GM19025 (cell line): Measurements from ENCODE around the gene KLF12.
A peak's percentile ranks its signal among the peaks of the same experiment; 100 is the strongest.

Experiments used
- ATAC-seq: cut with Tn5 transposase; IDR thresholded peaks from one replicate; pipeline ENCODE4 v1.9.1; 2021; ENCODE audit warnings: mild to moderate bottlenecking, low read depth, moderate library complexity; ENCODE audit not compliant: unreplicated experiment

KLF12 gene

GRCh38 chr13:74135326-74136083 lies 1.3 kb upstream of the KLF12 start:
- ATAC-seq = peak; percentile 44

GRCh38 chr13:74134777-74135325 lies 647 bp upstream of the KLF12 start:
- ATAC-seq = peak; percentile 30

- peak; percentile 26 for ATAC-seq
These were observed 475 bp downstream of the KLF12 start for GRCh38 chr13:74133657-74134201.

GRCh38 chr13:74132776-74133656 lies 1.2 kb downstream of the KLF12 start:
- no peak for ATAC-seq

GRCh38 chr13:74132152-74132775 lies 1.9 kb downstream of the KLF12 start:
- no peak for ATAC-seq

DNA sequence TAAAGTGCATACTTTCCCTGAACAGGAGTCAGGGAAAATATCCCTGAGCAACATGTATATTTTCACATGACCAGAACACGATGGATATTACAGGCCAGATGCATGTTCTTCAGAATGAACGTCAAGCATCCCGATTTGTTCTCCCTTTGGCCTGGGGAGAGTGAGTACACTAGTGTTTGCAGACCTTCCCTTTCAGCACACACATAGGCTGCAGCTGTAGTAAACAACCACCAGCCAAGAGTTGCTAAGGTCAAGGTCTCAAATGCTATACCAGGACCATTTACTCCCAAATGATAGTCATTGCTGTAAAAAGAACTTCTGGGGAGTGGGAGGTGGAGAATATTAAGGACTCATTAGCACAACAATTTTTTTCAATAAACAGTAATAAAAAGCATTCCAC lies 3.0 kb downstream of the KLF12 start:
- no peak for ATAC-seq

DNA sequence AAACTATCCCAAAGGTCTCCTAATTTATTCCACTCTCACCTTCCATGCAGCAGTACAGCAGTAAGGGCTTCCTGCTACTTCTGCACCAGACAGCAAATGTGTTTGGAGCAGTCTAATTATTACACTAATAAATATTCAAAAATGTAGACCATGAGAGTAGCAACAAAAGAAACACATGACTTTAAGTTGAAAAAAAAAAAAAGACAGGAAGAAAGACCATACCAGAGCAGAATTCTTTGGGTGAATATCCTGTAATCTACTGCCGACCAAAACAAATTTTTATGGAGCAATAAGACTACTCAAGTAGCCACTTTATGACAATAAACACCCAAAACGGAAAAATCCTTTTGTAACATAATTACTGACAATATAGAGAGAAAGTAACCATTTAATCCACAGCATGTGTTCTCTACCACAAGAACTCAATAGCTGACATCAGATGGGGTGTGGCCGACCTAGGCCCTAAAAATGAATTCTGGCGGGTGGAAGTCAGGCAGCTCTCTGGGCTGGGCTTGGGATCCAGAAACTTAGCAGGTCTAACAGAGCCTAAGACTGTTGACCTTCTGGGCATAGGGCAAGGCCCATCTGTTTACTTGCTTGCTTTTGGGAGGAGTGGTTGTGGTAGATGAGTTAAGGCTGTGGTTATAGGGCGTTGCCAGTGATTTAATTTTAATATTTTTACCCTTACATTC lies 4.6 kb downstream of the KLF12 start:
- no peak for ATAC-seq

DNA sequence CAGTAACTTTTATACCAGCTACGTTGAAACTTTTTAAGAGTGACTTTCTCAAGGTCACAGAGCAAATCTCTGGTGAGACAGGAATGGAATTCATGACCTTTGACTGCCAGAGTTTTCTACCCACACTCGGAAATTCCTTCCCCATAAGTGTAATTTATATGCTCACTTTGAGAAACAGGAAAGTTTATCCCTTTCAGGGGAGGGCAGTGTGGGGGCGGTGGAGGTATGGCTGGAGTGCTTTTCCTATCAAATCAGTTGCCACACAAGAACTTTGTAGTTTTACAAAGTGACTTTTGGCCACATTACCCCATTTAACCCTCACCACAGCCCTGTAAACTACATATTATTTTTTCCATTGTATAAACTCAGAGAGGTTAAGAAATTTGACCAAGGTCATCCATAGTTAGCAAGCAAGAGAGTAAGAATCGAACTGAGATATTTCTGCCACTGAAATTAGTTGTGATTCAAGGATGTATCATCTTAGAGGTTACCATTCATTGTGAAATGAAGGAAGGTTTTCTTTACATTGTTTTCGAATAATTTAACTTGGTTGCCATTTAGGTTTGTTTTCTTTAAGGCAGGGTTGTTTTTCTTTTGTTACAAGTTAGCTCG lies 5.9 kb downstream of the KLF12 start:
- no peak for ATAC-seq

GRCh38 chr13:74118328-74118727 lies 15.9 kb downstream of the KLF12 start:
- no peak for ATAC-seq

- ATAC-seq = no peak
These were observed 16.9 kb downstream of the KLF12 start for GRCh38 chr13:74117207-74117705.

DNA sequence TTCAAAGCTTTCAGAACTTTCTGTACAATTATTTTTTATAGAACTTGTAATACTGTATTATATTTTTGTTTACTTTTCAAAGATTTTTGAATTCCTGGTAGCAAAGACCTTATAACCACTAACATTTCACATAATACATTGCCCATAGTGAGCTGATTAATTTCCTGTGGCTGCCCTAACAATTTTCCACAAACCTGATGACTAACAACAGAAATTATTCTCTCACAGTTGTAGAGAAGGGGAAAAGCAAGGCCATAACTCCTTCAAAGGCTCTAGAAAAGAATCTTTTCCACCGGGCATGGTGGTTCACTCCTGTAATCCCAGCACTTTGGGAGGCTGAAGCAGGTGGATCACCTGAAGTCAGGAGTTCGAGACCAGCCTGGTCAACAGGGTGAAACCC lies 19.1 kb downstream of the KLF12 start:
- ATAC-seq = no peak

DNA sequence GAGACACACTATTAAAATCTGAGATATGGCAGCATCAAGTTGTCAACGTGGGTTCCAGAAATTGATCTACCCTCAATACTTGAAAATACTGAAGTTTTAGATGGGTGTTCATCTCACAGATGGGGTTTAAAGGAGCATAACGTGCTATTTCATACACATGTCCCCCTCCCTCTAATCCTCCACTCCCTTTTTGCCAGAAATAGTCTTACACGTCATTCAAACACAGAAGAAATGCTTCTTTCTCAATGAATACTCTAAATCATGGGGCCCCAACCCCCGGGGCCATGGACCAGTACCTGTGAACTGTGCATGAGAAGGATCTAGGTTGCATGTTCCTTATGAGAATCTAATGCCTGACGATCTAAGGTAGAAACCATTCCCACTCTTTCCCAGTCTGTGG lies 19.6 kb downstream of the KLF12 start:
- ATAC-seq = no peak

GRCh38 chr13:74114202-74114601 lies 20.0 kb downstream of the KLF12 start:
- ATAC-seq = no peak

GRCh38 chr13:74111901-74112824 lies 22.0 kb downstream of the KLF12 start:
- ATAC-seq = no peak

- ATAC-seq = no peak
These were observed 22.8 kb downstream of the KLF12 start for GRCh38 chr13:74111399-74111798.

- ATAC-seq = no peak
These were observed 24.2 kb downstream of the KLF12 start for GRCh38 chr13:74110053-74110452.

DNA sequence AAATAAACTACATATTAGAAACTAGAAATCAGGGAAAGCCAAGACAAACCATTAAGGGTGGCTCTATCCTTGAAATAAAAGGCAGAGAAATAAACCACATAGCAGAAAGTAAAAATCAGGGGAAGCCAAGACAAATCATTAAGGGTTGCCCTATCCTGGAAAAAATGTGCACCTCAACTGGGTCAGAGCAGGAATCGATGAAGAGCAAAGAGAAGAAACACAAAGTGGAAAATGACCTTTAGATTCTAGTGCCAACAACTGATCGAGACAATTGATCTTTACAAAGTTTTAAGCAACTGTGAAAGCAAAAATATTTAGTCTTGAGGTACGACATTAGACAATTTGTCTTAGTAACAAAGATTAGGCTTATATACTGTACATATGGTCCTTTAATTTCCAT lies 26.6 kb downstream of the KLF12 start:
- ATAC-seq = no peak

- ATAC-seq = no peak
These were observed 28.3 kb downstream of the KLF12 start for GRCh38 chr13:74105871-74106270.
